Hepatocyte (in vitro differentiated cells): ENCODE measurements around the gene CHMP1B.

Source experiments
- EZH2phosphoT487 ChIP-seq: fragments of 200-600 bp; sonication (generic); IDR thresholded peaks from one replicate; pipeline ENCODE4 v1.6.1; 2018; ENCODE audit warnings: antibody characterized with exemption, mild to moderate bottlenecking, low read depth, moderate library complexity; ENCODE audit not compliant: unreplicated experiment, severe bottlenecking
- TF ChIP-seq, protein P1 (sequence below): fragments of 200-600 bp; sonication (generic); IDR thresholded peaks from 2 replicates; pipeline ENCODE4 v1.5.1; 2016; ENCODE audit warnings: antibody characterized with exemption, mild to moderate bottlenecking; ENCODE audit not compliant: poor library complexity

DNA sequence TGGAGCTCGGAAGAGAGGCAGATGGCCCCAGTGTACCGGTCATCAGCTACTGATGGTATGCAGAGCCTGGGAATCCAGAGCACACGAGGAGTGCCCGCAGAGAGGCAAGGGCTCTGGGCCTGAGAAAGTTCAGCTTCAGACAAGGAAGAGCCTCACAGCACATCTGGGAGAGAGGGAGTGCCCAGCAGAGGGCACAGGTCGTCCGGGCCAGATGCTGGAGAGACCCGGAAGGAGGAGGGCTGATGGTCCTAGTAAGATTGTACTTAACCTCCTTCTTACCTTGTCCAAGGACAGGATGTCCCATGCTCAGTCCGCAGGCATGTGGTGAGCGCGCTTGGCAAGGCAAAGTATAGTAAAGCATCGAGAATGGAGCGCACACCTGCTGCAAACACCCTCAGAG is 24.4 kb upstream of the CHMP1B start:
- no peak for TF ChIP-seq EZH2phosphoT487
- TF ChIP-seq, protein P1, sequence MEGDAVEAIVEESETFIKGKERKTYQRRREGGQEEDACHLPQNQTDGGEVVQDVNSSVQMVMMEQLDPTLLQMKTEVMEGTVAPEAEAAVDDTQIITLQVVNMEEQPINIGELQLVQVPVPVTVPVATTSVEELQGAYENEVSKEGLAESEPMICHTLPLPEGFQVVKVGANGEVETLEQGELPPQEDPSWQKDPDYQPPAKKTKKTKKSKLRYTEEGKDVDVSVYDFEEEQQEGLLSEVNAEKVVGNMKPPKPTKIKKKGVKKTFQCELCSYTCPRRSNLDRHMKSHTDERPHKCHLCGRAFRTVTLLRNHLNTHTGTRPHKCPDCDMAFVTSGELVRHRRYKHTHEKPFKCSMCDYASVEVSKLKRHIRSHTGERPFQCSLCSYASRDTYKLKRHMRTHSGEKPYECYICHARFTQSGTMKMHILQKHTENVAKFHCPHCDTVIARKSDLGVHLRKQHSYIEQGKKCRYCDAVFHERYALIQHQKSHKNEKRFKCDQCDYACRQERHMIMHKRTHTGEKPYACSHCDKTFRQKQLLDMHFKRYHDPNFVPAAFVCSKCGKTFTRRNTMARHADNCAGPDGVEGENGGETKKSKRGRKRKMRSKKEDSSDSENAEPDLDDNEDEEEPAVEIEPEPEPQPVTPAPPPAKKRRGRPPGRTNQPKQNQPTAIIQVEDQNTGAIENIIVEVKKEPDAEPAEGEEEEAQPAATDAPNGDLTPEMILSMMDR, result no peak
